Pancreas (tissue), 10 donors: ENCODE data around the gene ADCY2. TPM values are rescaled to one million over a fixed set of nuclear protein-coding genes. Genes with fewer than 3 reads are reported as not detected.

Source experiments
- ATAC-seq, 4 donors: fragments of 200-7000 bp; cut with Tn5 transposase; one replicate each; pipeline versions ENCODE4 v1.8.0 to v1.9.1; 2020; ENCODE audit warnings: mild to moderate bottlenecking in 4 of 4, moderate library complexity in 4 of 4
- DNase-seq, 6 donors: peaks; one replicate each; pipeline ENCODE4 v3.0.0-alpha.2; 2020
- FAIRE-seq: peaks from 2 replicates; lab custom pipeline; 2012; peaks lifted over from hg19 to GRCh38; lab: Jason Lieb, UNC
- H3K27ac ChIP-seq, 4 donors: fragments of 200-600 bp; sonication (generic); 1 replicate in 3 of 4; 2 replicates in 1 of 4; pipeline versions ENCODE4 v1.5.0 to v1.8.0; 2020
- H3K27me3 ChIP-seq, 4 donors: fragments of 200-600 bp; one replicate each; pipeline ENCODE4 v1.8.0; 2021
- H3K36me3 ChIP-seq, 3 donors: fragments of 200-600 bp; sonication (generic) in 1 of 3; one replicate each; pipeline versions ENCODE4 v1.5.0 to v1.8.0; 2020 to 2021
- H3K4me1 ChIP-seq, 3 donors: fragments of 200-600 bp; one replicate each; pipeline ENCODE4 v1.8.0; 2021
- H3K4me3 ChIP-seq, 4 donors: fragments of 200-600 bp; sonication (generic) in 2 of 4; one replicate each; pipeline versions ENCODE4 v1.5.0 to v1.8.0; 2020 to 2021
- H3K9me3 ChIP-seq, 4 donors: fragments of 200-600 bp; one replicate each; pipeline ENCODE4 v1.8.0; 2021
- CTCF ChIP-seq, 4 donors: fragments of 200-600 bp; sonication (generic) in 3 of 4; IDR thresholded peaks; one replicate each; pipeline versions ENCODE4 v1.5.0 to v1.8.0; 2021; ENCODE audit warnings: antibody characterized with exemption in 4 of 4
- WGBS, 2 donors: extraction: QIAGEN DNeasy Blood & Tissue Kit; methylation state at CpG; one replicate each; pipeline ENCODE4 v1.1.7; 2013; 5-methylcytosine and 5-hydroxymethylcytosine counted together
- intact Hi-C, 3 donors: fragments of 100-400 bp; cut with DNase I; formaldehyde crosslinking; loops; one replicate each; pipeline versions ENCODE4 v1.11.1 to v1.14.2; 2022
- polyA plus RNA-seq, 2 donors: library from polyadenylated mRNA; stranded (reverse); fragments of 200-250 nt; gene quantifications; one replicate each; pipeline ENCODE4 v1.2.3, GENCODE V29; 2013
- total RNA-seq, 6 donors: library from RNA; stranded (reverse); fragmentation: NEBNext Ultra II Directional in 4 of 6; extraction: Animal tissue kit (Norgen Biotek cat#: 25700) in 4 of 6; gene quantifications; one replicate each; pipeline versions ENCODE4 v1.2.1 to v1.2.4, GENCODE V29; 2021 to 2023
- donor health status: healthy with polysubstance abuse.
- donor health status: DM: no; HTN: no; CAD: no; lungs with moderate emphysema.
- donor health status: DM: no; HTN: no; CAD: no.
- donor health status: control.
- donor health status: control.
- donor health status: Bipolar disorder and iron deficiency.
- donor health status: DM: yes; HTN: yes; CAD: no.
- donor health status: DM: no; HTN: no; CAD: no.
- donor health status: DM: no; HTN: no; CAD: no.
- donor health status: DM: yes; HTN: yes; CAD: no.

Gene ADCY2
- total and polyA plus RNA-seq, 8 donors, result 0.19 to 2.2 (median 0.50) TPM

GRCh38 chr5:7803937-7804336, 408.0 kb downstream of the ADCY2 start:
- Histone ChIP-seq H3K36me3 (no peaks in the 10 kb centered on the region), H3K27ac (no peak overlapping the region), H3K9me3 (no peaks in the 10 kb centered on the region), H3K4me3 (no peak overlapping the region), H3K4me1 (no peaks in the 10 kb centered on the region), H3K27me3 (no peaks in the 10 kb centered on the region)
- DNase-seq, result no peak
- ATAC-seq, result no peak
- no peak for TF ChIP-seq CTCF (IDR thresholded peaks at IDR 0.05)
- 53 to 66% methylated on average over 2 of the region's 2 CpGs for WGBS, 2 donors
- intact Hi-C loops, result no loop called here
- FAIRE-seq, result no peak

- H3K4me1 ChIP-seq, result no peaks in the 10 kb centered on the region
- no peak overlapping the region for H3K27ac ChIP-seq
- no peak for TF ChIP-seq CTCF (IDR thresholded peaks at IDR 0.05)
- intact Hi-C loops, result no loop called here
- 78 to 93% methylated on average over 2 of the region's 2 CpGs for WGBS, 2 donors
- FAIRE-seq, result no peak
- H3K9me3 ChIP-seq, result no peaks in the 10 kb centered on the region
- no peak overlapping the region for H3K4me3 ChIP-seq
- no peak for ATAC-seq
- no peaks in the 10 kb centered on the region for H3K36me3 ChIP-seq
- H3K27me3 ChIP-seq, result no peaks in the 10 kb centered on the region
- DNase-seq, result no peak
Measured at GRCh38 chr5:7805379-7805778, 409.4 kb downstream of the ADCY2 start.

- intact Hi-C loops, result no loop called here
Measured at GRCh38 chr5:7808998-7809397, 413.1 kb downstream of the ADCY2 start.

GRCh38 chr5:7811715-7812114, 415.8 kb downstream of the ADCY2 start:
- Histone ChIP-seq H3K9me3 (no peaks in the 10 kb centered on the region), H3K4me1 (no peaks in the 10 kb centered on the region), H3K27ac (no peak overlapping the region), H3K36me3 (no peaks in the 10 kb centered on the region), H3K27me3 (no peaks in the 10 kb centered on the region), H3K4me3 (no peak overlapping the region)
- intact Hi-C loops, result no loop called here
- no peak for TF ChIP-seq CTCF (IDR thresholded peaks at IDR 0.05)
- DNase-seq (no peak), ATAC-seq (no peak), FAIRE-seq (no peak)
- 81 to 82% methylated on average over 5 of the region's 5 CpGs for WGBS, 2 donors

More at GRCh38 chr5:7808998-7809397, 413.1 kb downstream of the ADCY2 start:
- no peaks in the 10 kb centered on the region for H3K27me3 ChIP-seq
- no peaks in the 10 kb centered on the region for H3K4me1 ChIP-seq
- FAIRE-seq (no peak), DNase-seq (no peak), ATAC-seq (no peak)
- no peaks in the 10 kb centered on the region for H3K36me3 ChIP-seq
- no peaks in the 10 kb centered on the region for H3K9me3 ChIP-seq
- no peak for TF ChIP-seq CTCF (IDR thresholded peaks at IDR 0.05)
- H3K27ac ChIP-seq, result no peak overlapping the region
- H3K4me3 ChIP-seq, result no peak overlapping the region
- WGBS, 2 donors, result 83 to 87% methylated on average over 4 of the region's 4 CpGs

- Histone ChIP-seq H3K27ac (no peak overlapping the region), H3K4me3 (no peak overlapping the region), H3K9me3 (no peaks in the 10 kb centered on the region), H3K4me1 (no peaks in the 10 kb centered on the region), H3K27me3 (no peaks in the 10 kb centered on the region), H3K36me3 (no peaks in the 10 kb centered on the region)
- ATAC-seq (no peak), FAIRE-seq (no peak), DNase-seq (no peak)
- intact Hi-C loops, result no loop called here
- no peak for TF ChIP-seq CTCF (IDR thresholded peaks at IDR 0.05)
- WGBS, 2 donors, result 58 to 63% methylated on average over 2 of the region's 2 CpGs
Measured at GRCh38 chr5:7813007-7813406, 417.1 kb downstream of the ADCY2 start.
